Kidney epithelial cell (primary cell): Measurements from ENCODE around the gene KRT73. TPM values are rescaled to one million over a fixed set of nuclear protein-coding genes. Genes with fewer than 3 reads are reported as not detected.

Experiments used
- DNase-seq: peaks from one replicate; pipeline ENCODE4 v3.0.0-alpha.2; 2010; ENCODE audit warnings: low read depth
- H3K27me3 ChIP-seq: 2 replicates; pipeline ENCODE4 v1.6.0; 2011; ENCODE audit warnings: low read length; ENCODE audit not compliant: control insufficient read depth, insufficient read depth
- H3K36me3 ChIP-seq: 2 replicates; pipeline ENCODE4 v1.5.1; 2011; ENCODE audit warnings: low read length; ENCODE audit not compliant: control insufficient read depth, insufficient read depth
- H3K4me3 ChIP-seq: 2 replicates; pipeline ENCODE4 v1.5.1; 2011; ENCODE audit warnings: low read depth, mild to moderate bottlenecking, control low read depth, low read length
- CTCF ChIP-seq: IDR thresholded peaks from 2 replicates; pipeline ENCODE4 v1.5.1; 2011; ENCODE audit warnings: mild to moderate bottlenecking, moderate library complexity, low read length, control low read depth, inconsistent platforms; ENCODE audit not compliant: insufficient read depth, poor library complexity, severe bottlenecking
- total RNA-seq: library from RNA; depleted of rRNA; stranded (reverse); fragments of >200 nt; gene quantifications from 2 replicates; pipeline ENCODE4 v1.2.3, GENCODE V29; 2015

Gene KRT73
- total RNA-seq, 1 donor from 2014 or later: not detected

GRCh38 chr12:52636592-52637258 is 18.4 kb upstream of the KRT73 start:
- DNase-seq: no peak
- H3K4me3 ChIP-seq: no peak overlapping the region
- H3K27me3 ChIP-seq: no peaks in the 10 kb centered on the region
- no peaks in the 10 kb centered on the region for H3K36me3 ChIP-seq
- no peak for TF ChIP-seq CTCF

- no peak for DNase-seq
- H3K27me3 ChIP-seq: no peaks in the 10 kb centered on the region
- no peaks in the 10 kb centered on the region for H3K36me3 ChIP-seq
- TF ChIP-seq CTCF: no peak
- H3K4me3 ChIP-seq: no peak overlapping the region
Observed at GRCh38 chr12:52636189-52636588, 17.8 kb upstream of the KRT73 start.

GRCh38 chr12:52634266-52635056 is 16.1 kb upstream of the KRT73 start:
- Histone ChIP-seq H3K4me3 (no peak overlapping the region), H3K36me3 (no peaks in the 10 kb centered on the region), H3K27me3 (no peaks in the 10 kb centered on the region)
- DNase-seq: no peak
- no peak for TF ChIP-seq CTCF

- Histone ChIP-seq H3K27me3 (no peaks in the 10 kb centered on the region), H3K36me3 (no peaks in the 10 kb centered on the region), H3K4me3 (no peak overlapping the region)
- TF ChIP-seq CTCF: no peak
- no peak for DNase-seq
Observed at GRCh38 chr12:52633383-52633782, 15.0 kb upstream of the KRT73 start.

GRCh38 chr12:52632656-52633055 is 14.3 kb upstream of the KRT73 start:
- no peak overlapping the region for H3K4me3 ChIP-seq
- TF ChIP-seq CTCF: no peak
- no peaks in the 10 kb centered on the region for H3K36me3 ChIP-seq
- no peaks in the 10 kb centered on the region for H3K27me3 ChIP-seq
- DNase-seq: no peak
